ENCODE measurements around the gene SLC17A7. TPM values are rescaled to one million over a fixed set of nuclear protein-coding genes. Genes with fewer than 3 reads are reported as not detected.

SLC17A7 gene
- total and polyA plus RNA-seq, 9 of the 15 experiments (the other 6 are each of a cell fraction or from before 2014, with no cell fraction given), result 1.1 to 15.7 (median 2.4) TPM

DNA sequence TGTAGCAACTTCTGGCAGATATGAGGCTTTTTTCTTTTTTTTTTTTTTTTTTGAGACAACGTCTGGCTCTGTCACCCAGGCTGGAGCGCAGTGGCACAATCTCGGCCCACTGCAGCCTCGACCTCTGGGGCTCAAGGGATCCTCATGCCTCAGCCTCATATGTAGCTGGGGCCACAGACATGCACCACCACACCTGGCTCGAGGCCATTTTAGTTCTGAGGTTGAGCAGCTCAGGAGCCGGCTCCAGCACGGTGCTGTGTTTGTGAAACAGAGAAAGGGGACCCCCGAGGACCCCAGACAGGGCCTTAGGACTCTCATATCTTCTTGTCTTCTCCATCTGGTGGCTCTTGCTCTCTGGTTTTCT, 29.3 kb upstream of the SLC17A7 start:
- Histone ChIP-seq H3K9me3 (replicated peaks; ENCODE audit: control insufficient read depth, insufficient read depth, low read depth, low read length) (no peaks in the 10 kb centered on the region), H3K27me3 (ENCODE audit: control insufficient read depth in 2 of 2, insufficient read depth in 2 of 2, low read length in 2 of 2) (no peaks in the 10 kb centered on the region), H3K36me3 (ENCODE audit: control insufficient read depth, insufficient read depth, low read length) (peaks cover 26% of the 10 kb centered on the region; the same call in 2 of the 3 replicates), H3K4me2 (ENCODE audit: insufficient read depth, low read length) (no peak overlapping the region), H3K9ac (ENCODE audit: insufficient read depth in 1 of 2, low read depth in 2 of 2, low read length in 2 of 2) (no peak overlapping the region), H3K4me1 (replicated peaks in 1 of 2; ENCODE audit: control insufficient read depth in 2 of 2, insufficient read depth in 2 of 2, low read length in 2 of 2) (peaks cover 16 to 53% of the 10 kb centered on the region in 2 experiments), H3K4me3 (no peak overlapping the region), H4K20me1 (replicated peaks; ENCODE audit: control insufficient read depth, insufficient read depth, low read length) (peaks cover 5% of the 10 kb centered on the region; the same call in 1 of the 2 replicates), H2AFZ (ENCODE audit: low read depth, low read length) (no peak overlapping the region), H3K27ac (ENCODE audit: extremely low read depth, low read depth, low read length) (no peak overlapping the region), H3K79me2 (ENCODE audit: control insufficient read depth, insufficient read depth, low read length) (no peaks in the 10 kb centered on the region), H3K9me1 (ENCODE audit: control insufficient read depth, insufficient read depth, low read length) (no peaks in the 10 kb centered on the region)
- DNase-seq (ENCODE audit: extremely low read depth in 1 of 4, low spot score in 3 of 4), result no peak
- no TSS peak for BruUV-seq (replicated peaks)
- CTCF ChIA-PET (ENCODE audit: low intra/inter-chr PET ratio), result no interaction called here
- whole genome bisulfite sequencing (ENCODE audit: insufficient coverage, low coverage, missing lambda C conversion rate), result 73% methylated on average over 5 of the region's 8 CpGs
- no peak for FAIRE-seq
- no peak for TF ChIP-seq WHSC1 (IDR thresholded peaks at IDR 0.05; ENCODE audit: low read length)
- POLR2A ChIA-PET, result no interaction called here
- in situ Hi-C loops (cut with MboI), result no loop called here
- intact Hi-C loops (cut with micrococcal nuclease), result loop anchor here (1.0 kb wide), 1 partner anchor 78 kb away; no protein-coding TSS in a partner anchor
- no peak for ATAC-seq

DNA sequence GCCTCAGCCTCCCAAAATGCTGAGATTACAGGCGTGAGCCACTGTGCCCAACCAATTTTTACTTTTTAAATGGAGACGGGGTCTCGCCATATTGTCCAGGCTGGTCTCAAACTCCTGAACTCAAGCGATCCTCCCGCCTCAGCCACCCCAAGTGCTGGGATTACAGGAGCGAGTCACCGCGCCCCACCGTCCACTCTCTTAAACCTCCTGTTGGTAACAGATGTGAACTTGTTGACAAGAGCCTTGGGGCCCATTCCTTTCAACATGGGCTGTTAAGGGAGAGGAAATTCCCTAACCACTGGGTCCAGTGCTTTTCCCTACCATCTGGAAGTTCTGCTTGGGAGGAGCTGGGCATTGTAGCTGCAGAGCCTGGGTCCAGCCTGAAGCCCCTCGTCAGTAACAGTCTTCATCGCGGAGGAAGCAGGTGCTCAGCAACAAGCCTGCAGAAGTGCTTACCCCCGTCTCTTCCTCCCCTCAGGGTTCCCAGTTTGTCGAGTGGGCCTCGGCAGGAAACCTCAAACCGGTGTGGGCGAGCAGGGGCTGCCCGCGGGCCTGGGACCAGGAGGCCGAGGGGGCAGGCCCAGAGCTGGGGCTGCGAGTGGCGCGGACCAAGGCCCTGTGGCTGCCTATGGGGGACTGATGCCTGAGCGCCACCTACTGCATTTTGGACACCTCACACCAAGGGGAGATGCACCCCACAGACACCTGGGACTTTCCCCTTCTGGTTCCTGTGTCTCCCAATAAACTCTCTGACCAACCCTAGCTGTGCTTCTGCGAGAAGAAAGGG, 28.7 kb upstream of the SLC17A7 start:
- no peak overlapping the region for H3K4me3 ChIP-seq
- no peaks in the 10 kb centered on the region for H3K9me1 ChIP-seq (ENCODE audit: control insufficient read depth, insufficient read depth, low read length)
- ChIA-PET CTCF (ENCODE audit: low intra/inter-chr PET ratio) (interaction anchor here (0.6 kb wide), 1 partner anchor 667 kb away, joined by 4 read pairs; no protein-coding TSS in a partner anchor), POLR2A (interaction anchor here (1.2 kb wide), 1 partner anchor 17 kb away, joined by 4 read pairs; the partner anchor contains the start of gene ALDH16A1)
- intact Hi-C loops (cut with micrococcal nuclease) (loop anchor here (1.0 kb wide), 1 partner anchor 78 kb away; no protein-coding TSS in a partner anchor), in situ Hi-C loops (cut with MboI) (no loop called here)
- ATAC-seq (peak; percentile 65), DNase-seq (ENCODE audit: extremely low read depth in 1 of 4, low spot score in 3 of 4) (peak in 1 of 4 experiments; percentile 29), FAIRE-seq (no peak)
- H4K20me1 ChIP-seq (replicated peaks; ENCODE audit: control insufficient read depth, insufficient read depth, low read length), result peaks cover 5% of the 10 kb centered on the region; the same call in 1 of the 2 replicates
- H3K9ac ChIP-seq (ENCODE audit: insufficient read depth in 1 of 2, low read depth in 2 of 2, low read length in 2 of 2), result peak overlapping the region in 1 of 2 experiments; percentile 73; a peak in 2 of 4 replicates
- peaks cover 16 to 49% of the 10 kb centered on the region in 2 experiments for H3K4me1 ChIP-seq (replicated peaks in 1 of 2; ENCODE audit: control insufficient read depth in 2 of 2, insufficient read depth in 2 of 2, low read length in 2 of 2)
- H3K9me3 ChIP-seq (replicated peaks; ENCODE audit: control insufficient read depth, insufficient read depth, low read depth, low read length), result no peaks in the 10 kb centered on the region
- H3K36me3 ChIP-seq (ENCODE audit: control insufficient read depth, insufficient read depth, low read length), result peaks cover 32% of the 10 kb centered on the region; the same call in 2 of the 3 replicates
- H3K27ac ChIP-seq (ENCODE audit: extremely low read depth, low read depth, low read length), result no peak overlapping the region
- no peak overlapping the region for H3K4me2 ChIP-seq (ENCODE audit: insufficient read depth, low read length)
- no TSS peak for BruUV-seq (replicated peaks)
- H2AFZ ChIP-seq (ENCODE audit: low read depth, low read length), result no peak overlapping the region
- 93% methylated on average over 20 of the region's 25 CpGs for WGBS (ENCODE audit: insufficient coverage, low coverage, missing lambda C conversion rate)
- no peaks in the 10 kb centered on the region for H3K27me3 ChIP-seq (ENCODE audit: control insufficient read depth in 2 of 2, insufficient read depth in 2 of 2, low read length in 2 of 2)
- H3K79me2 ChIP-seq (ENCODE audit: control insufficient read depth, insufficient read depth, low read length), result no peaks in the 10 kb centered on the region
- TF ChIP-seq ZNF165 (CRISPR knock-in tag; IDR thresholded peaks at IDR 0.05; ENCODE audit: borderline replicate concordance) (no peak), CCNT2 (IDR thresholded peaks at IDR 0.05; ENCODE audit: borderline replicate concordance, extremely low read depth, insufficient read length, low read depth, low read length) (no peak), KDM1A (IDR thresholded peaks at IDR 0.05) (peak in 1 of 2 experiments; percentile 21; a peak in 1 of 4 replicates), TAL1 (IDR thresholded peaks at IDR 0.05) (no peak), NBN (IDR thresholded peaks at IDR 0.05; ENCODE audit: low read depth) (no peak), ZNF57 (CRISPR knock-in tag; IDR thresholded peaks at IDR 0.05) (no peak), BHLHE40 (IDR thresholded peaks at IDR 0.05; ENCODE audit: low read length) (no peak), PRPF4 (IDR thresholded peaks at IDR 0.05; ENCODE audit: insufficient read depth, low read depth, low read length, poor library complexity, severe bottlenecking) (no peak), NR4A1 (CRISPR knock-in tag; IDR thresholded peaks at IDR 0.05) (no peak), NR4A1 (tag; IDR thresholded peaks at IDR 0.05) (no peak), ZNF239 (CRISPR knock-in tag; IDR thresholded peaks at IDR 0.05) (no peak), SP1 (CRISPR knock-in tag; IDR thresholded peaks at IDR 0.05) (no peak), HLTF (IDR thresholded peaks at IDR 0.05) (no peak), CEBPB (tag; IDR thresholded peaks at IDR 0.05) (no peak), NCOA1 (IDR thresholded peaks at IDR 0.05; ENCODE audit: low read depth) (no peak), GATA2 (CRISPR knock-in tag; IDR thresholded peaks at IDR 0.05) (no peak), GATAD2B (IDR thresholded peaks at IDR 0.05; ENCODE audit: borderline replicate concordance) (no peak), SMC3 (conservative IDR thresholded peaks at IDR 0.05; ENCODE audit: insufficient read depth, low read depth, low read length) (peak; percentile 34; the same call in 1 of the 2 replicates)
